ENCODE measurements around the gene IFNAR2. TPM values are rescaled to one million over a fixed set of nuclear protein-coding genes. Genes with fewer than 3 reads are reported as not detected.

Gene IFNAR2
- total RNA-seq: 20.1 and 23.1 TPM in 2 replicates

DNA sequence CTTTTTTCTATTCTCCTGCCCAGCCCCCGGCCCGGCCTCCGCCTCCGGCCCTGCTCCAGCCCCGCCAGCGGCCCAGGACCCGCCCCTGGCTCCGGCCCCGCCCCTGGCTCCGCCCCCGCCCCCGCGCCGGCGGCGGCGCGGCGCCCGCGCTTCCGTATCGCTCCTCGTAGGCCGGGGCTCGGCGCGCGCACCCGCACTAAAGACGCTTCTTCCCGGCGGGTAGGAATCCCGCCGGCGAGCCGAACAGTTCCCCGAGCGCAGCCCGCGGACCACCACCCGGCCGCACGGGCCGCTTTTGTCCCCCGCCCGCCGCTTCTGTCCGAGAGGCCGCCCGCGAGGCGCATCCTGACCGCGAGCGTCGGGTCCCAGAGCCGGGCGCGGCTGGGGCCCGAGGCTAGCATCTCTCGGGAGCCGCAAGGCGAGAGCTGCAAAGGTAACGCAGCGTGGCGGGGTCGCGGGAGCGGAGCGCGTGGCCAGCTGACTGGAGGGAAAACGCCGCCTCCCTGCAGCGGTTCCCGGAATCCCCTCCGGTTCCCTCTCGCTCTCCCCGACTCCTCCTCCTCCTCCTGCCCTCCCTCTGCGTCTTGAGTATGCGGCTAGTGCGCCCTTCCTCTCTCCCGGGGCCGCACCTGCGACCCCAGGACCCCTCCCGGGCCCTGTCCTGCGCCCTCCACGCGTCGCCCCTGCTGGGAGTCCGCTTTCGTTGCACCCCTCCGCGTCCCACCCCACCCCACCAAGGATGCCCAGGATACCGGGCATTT, at the start of gene IFNAR2:
Gene IFNAR2, plus strand, starts transcription at position 155 of the 761 bp plus-strand sequence. CDS start 11,985 bp downstream, outside the sequence.

DNA sequence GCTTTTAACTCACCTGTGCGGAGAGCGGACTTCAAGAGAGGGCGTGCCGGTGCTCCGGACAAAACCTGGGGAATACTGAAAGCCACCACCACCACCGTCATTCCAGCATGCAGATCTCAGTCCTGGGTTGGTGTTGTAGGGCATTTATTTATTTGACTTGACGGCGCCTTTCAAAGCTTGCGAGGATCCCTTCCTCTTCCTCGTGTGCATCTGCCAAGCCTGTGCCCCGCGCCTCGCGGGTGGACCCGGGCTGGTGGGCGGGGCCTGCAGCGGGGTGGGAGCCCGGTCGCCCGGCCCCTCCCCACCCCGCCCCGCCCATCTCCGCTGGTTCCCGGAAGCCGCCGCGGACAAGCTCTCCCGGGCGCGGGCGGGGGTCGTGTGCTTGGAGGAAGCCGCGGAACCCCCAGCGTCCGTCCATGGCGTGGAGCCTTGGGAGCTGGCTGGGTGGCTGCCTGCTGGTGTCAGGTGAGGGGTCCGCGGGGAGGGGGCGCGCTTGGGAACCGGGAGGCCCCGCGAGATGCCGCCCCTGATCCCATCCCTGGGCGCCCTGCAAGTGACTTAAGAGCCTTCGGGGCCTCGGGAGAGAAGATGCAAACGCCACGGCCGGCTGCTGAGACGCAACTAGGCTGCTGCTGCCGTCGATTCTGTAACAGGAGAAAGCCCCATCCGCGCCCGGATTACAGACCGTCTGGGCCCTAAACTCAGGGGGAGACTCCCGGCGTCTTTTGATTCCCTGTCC, 36.5 kb downstream of the IFNAR2 start, which contains the start of gene IL10RB:
Gene IL10RB, plus strand, starts transcription at position 318 of the 739 bp plus-strand sequence. Its CDS starts 99 bp downstream, at position 417.

Other genes with a start within 250 kb of the IFNAR2 start
- gene OLIG2, start 204.0 kb upstream of the IFNAR2 start, total RNA-seq: not detected in 2 replicates
- gene OLIG1, start 159.8 kb upstream of the IFNAR2 start, total RNA-seq: not detected in 2 replicates
- gene IL10RB, start 36.4 kb downstream of the IFNAR2 start, total RNA-seq: 32.2 and 38.1 TPM in 2 replicates
- 35.3 and 35.8 TPM in 2 replicates for gene IFNAR1, start 95.0 kb downstream of the IFNAR2 start, total RNA-seq
- 37.4 and 50.0 TPM in 2 replicates for gene IFNGR2, start 173.5 kb downstream of the IFNAR2 start, total RNA-seq

All from thoracic aorta endothelial cell (primary cell).